Right atrium auricular region (tissue), 2 donors: Measurements from ENCODE around the gene TMEM128. TPM values are rescaled to one million over a fixed set of nuclear protein-coding genes. Genes with fewer than 3 reads are reported as not detected.
"Not testable (repeated sequence)": the region's sequence is repeated elsewhere in the genome, so short reads cannot be mapped to it uniquely, and the experiment has no call there.

Source experiments
- DNase-seq: peaks from one replicate; pipeline ENCODE4 v3.0.0-alpha.2; 2019; ENCODE audit warnings: low spot score
- H3K27ac ChIP-seq, 2 donors: fragments of 200-600 bp; sonication (generic); 1 replicate in 1 of 2; 2 replicates in 1 of 2; pipeline ENCODE4 v1.5.1; 2016 to 2019
- H3K27me3 ChIP-seq, 2 donors: fragments of 200-600 bp; sonication (generic); one replicate each; pipeline versions ENCODE4 v1.5.1 to v1.6.0; 2017 to 2019
- H3K36me3 ChIP-seq: fragments of 200-600 bp; sonication (generic); one replicate; pipeline ENCODE4 v1.5.1; 2016
- H3K4me1 ChIP-seq, 2 donors: fragments of 200-600 bp; sonication (generic); one replicate each; pipeline versions ENCODE4 v1.5.1 to v1.6.0; 2017 to 2019
- H3K4me3 ChIP-seq, 2 donors: fragments of 200-600 bp; sonication (generic); 1 replicate in 1 of 2; 2 replicates in 1 of 2; pipeline ENCODE4 v1.5.1; 2017 to 2019; ENCODE audit warnings: mild to moderate bottlenecking in 1 of 2, moderate library complexity in 1 of 2
- H3K9me3 ChIP-seq, 2 donors: fragments of 200-600 bp; sonication (generic); one replicate each; pipeline ENCODE4 v1.5.1; 2019
- total RNA-seq, 2 donors: library from RNA; depleted of rRNA; stranded (reverse); fragments of >200 nt; gene quantifications; one replicate each; pipeline ENCODE4 v1.1.0, GENCODE V29; 2016
- TF ChIP-seq, protein P1 (sequence below), 2 donors: fragments of 200-600 bp; sonication (generic); IDR thresholded peaks; one replicate each; pipeline ENCODE4 v1.5.1; 2019; ENCODE audit warnings: antibody characterized with exemption in 2 of 2

TMEM128 gene
- total RNA-seq, 2 donors from 2014 or later, result 14.5 to 14.9 TPM

DNA sequence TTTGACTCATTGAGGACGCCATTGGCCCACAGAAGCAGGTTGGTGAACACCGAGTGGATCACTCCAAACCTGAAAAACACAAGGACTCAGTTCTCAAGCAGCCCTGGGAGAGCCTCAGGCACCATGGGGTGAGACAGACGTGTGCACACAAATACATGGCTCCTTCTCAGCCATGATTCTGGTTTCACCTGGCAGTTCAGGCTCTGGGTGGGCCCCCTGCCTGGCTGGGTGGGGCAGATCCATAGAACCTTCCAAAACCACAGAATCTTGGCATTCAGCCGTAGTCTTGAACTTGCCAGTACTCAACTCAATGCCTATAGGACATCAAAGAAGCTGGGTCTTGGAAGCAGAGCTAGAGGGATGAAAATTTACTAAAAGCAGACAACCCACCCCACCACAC, 45.5 kb downstream of the TMEM128 start:
- Histone ChIP-seq H3K4me3 (no peak overlapping the region), H3K27me3 (no peaks in the 10 kb centered on the region), H3K4me1 (no peaks in the 10 kb centered on the region), H3K27ac (no peak overlapping the region), H3K36me3 (no peaks in the 10 kb centered on the region), H3K9me3 (no peaks in the 10 kb centered on the region)
- TF ChIP-seq, protein P1, sequence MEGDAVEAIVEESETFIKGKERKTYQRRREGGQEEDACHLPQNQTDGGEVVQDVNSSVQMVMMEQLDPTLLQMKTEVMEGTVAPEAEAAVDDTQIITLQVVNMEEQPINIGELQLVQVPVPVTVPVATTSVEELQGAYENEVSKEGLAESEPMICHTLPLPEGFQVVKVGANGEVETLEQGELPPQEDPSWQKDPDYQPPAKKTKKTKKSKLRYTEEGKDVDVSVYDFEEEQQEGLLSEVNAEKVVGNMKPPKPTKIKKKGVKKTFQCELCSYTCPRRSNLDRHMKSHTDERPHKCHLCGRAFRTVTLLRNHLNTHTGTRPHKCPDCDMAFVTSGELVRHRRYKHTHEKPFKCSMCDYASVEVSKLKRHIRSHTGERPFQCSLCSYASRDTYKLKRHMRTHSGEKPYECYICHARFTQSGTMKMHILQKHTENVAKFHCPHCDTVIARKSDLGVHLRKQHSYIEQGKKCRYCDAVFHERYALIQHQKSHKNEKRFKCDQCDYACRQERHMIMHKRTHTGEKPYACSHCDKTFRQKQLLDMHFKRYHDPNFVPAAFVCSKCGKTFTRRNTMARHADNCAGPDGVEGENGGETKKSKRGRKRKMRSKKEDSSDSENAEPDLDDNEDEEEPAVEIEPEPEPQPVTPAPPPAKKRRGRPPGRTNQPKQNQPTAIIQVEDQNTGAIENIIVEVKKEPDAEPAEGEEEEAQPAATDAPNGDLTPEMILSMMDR (IDR thresholded peaks at IDR 0.05), result no peak
- no peak for DNase-seq

DNA sequence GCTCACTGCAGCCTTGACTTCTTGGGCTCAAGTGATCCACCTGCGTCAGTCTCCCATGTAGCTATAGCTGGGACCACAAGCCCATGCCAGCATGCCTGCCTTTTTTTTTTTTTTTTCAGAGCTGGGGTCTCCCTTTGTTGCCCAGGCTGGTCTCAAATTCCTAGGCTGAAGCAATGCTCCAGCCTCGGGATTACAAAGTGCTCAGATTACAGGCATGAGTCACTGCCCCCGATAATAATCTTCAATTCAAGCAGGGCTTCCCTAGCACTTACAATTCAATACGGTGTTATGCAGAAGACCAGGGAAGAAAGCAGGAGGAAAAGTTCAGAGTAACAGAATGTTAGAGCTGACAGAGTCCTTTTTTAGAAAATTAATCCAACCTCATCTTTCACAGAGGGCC, 47.4 kb downstream of the TMEM128 start:
- no peaks in the 10 kb centered on the region for H3K9me3 ChIP-seq
- no peak overlapping the region for H3K4me3 ChIP-seq
- no peak for DNase-seq
- H3K4me1 ChIP-seq, result no peaks in the 10 kb centered on the region
- no peaks in the 10 kb centered on the region for H3K27me3 ChIP-seq
- H3K27ac ChIP-seq, result no peak overlapping the region
- TF ChIP-seq, protein P1 (IDR thresholded peaks at IDR 0.05), result no peak
- no peaks in the 10 kb centered on the region for H3K36me3 ChIP-seq

DNA sequence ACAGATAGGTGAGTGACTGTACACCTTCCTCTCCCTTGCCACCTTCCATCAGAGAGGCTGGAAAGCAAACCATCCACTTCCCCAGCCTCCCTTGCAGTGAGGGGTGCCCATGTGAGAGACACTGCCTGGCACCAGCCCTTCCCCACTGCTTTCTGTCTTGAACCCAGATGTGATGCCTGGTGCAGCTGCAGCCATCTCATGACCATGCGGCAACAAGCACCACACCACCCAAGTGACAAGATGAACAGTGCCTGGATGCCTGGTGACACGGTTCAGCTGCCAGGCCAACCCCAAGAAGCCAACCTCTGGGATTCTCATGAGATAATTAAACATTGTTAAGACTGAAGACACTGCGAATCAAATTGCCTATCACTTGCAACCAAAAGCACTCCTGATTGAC, 52.7 kb downstream of the TMEM128 start:
- Histone ChIP-seq H3K4me3 (no peak overlapping the region), H3K27ac (no peak overlapping the region), H3K9me3 (no peaks in the 10 kb centered on the region), H3K36me3 (no peaks in the 10 kb centered on the region), H3K27me3 (no peaks in the 10 kb centered on the region), H3K4me1 (no peaks in the 10 kb centered on the region)
- TF ChIP-seq, protein P1 (IDR thresholded peaks at IDR 0.05), result no peak
- DNase-seq, result no peak

DNA sequence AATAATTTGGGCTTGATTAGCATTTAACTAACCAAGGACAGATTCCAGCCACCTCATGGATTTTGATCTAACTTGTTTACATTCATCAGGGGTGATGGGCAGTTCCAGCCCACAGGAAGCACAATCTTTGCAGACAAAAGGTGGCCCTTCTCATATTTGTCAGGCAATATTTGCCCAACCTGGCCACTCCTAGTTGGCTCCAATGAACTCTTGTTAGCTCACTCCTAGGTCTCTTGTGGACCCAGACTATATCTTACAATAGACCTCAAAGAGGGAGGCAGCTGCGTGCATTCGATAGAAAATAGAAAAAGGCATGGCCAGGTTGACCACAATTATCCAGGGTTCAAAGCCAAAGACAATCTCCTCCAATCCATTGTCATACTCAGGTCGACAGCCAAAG, 59.5 kb downstream of the TMEM128 start:
- not testable (repeated sequence) for H3K27ac ChIP-seq, H3K27me3 ChIP-seq, H3K9me3 ChIP-seq, H3K4me3 ChIP-seq, H3K36me3 ChIP-seq, H3K4me1 ChIP-seq, DNase-seq

Other genes with a start within 250 kb of the TMEM128 start
- not detected for gene OTOP1, start 21.3 kb downstream of the TMEM128 start, total RNA-seq
- gene LYAR, start 41.9 kb upstream of the TMEM128 start, total RNA-seq, result 10 to 100 TPM; 14.2 to 20.8 TPM
- gene ZBTB49, start 42.0 kb upstream of the TMEM128 start, total RNA-seq, result 10 to 100 TPM in 1 of 2 donors, 1 to 10 TPM in 1; 4.7 to 12.9 TPM
- 10 to 100 TPM; 14.4 to 19.6 TPM for gene NSG1, start 138.9 kb upstream of the TMEM128 start, total RNA-seq